Stimulated activated CD8-positive, alpha-beta memory T cell treated with anti-CD3 and anti-CD28 coated beads, Interleukin-4, amount 100 ng/mL, for 24 hours (primary cell): ENCODE results near the gene LOXL3.
"Not testable (repeated sequence)": the region's sequence is repeated elsewhere in the genome, so short reads cannot be mapped to it uniquely, and the experiment has no call there.

Source experiments
- DNase-seq: peaks from one replicate; pipeline ENCODE4 v3.0.0-alpha.2; 2020; ENCODE audit warnings: low read depth

The LOXL3 gene

GRCh38 chr2:74488643-74489481 is 64.9 kb downstream of the LOXL3 start:
- DNase-seq, result no peak

- no peak for DNase-seq
Observed at GRCh38 chr2:74486141-74486540, 67.6 kb downstream of the LOXL3 start.

GRCh38 chr2:74483675-74484164 is 70.0 kb downstream of the LOXL3 start:
- DNase-seq, result not testable (repeated sequence)

GRCh38 chr2:74482801-74483674 is 70.7 kb downstream of the LOXL3 start, which contains the start of the genes CCDC142 and TTC31:
TSS of gene CCDC142 (minus strand) at chr2:74482998. CDS start at chr2:74482837, 161 bp downstream.
TSS of gene TTC31 (plus strand) at chr2:74483081. CDS start at chr2:74483096, 15 bp downstream.
- peak; percentile 85 for DNase-seq
